Osteoblast (primary cell): ENCODE data around the gene TMEM179. TPM values are rescaled to one million over a fixed set of nuclear protein-coding genes. Genes with fewer than 3 reads are reported as not detected.

Source experiments
- DNase-seq: peaks from one replicate; pipeline ENCODE4 v3.0.0; 2011; ENCODE audit warnings: low spot score, mixed read lengths; ENCODE audit not compliant: insufficient read length; ENCODE audit errors: missing footprints
- H2AFZ ChIP-seq: 2 replicates; pipeline ENCODE4 v1.6.0; 2011; ENCODE audit warnings: mild to moderate bottlenecking, low read length
- H3K27ac ChIP-seq: 2 replicates; pipeline ENCODE4 v1.5.1; 2011; ENCODE audit warnings: mild to moderate bottlenecking, low read depth, low read length, moderate library complexity
- H3K27me3 ChIP-seq: 2 replicates; pipeline ENCODE4 v1.6.0; 2012; ENCODE audit warnings: mild to moderate bottlenecking, control low read depth, inconsistent platforms, low read length, moderate library complexity; ENCODE audit not compliant: insufficient read depth
- H3K36me3 ChIP-seq: 2 replicates; pipeline ENCODE4 v1.5.1; 2011; ENCODE audit warnings: mild to moderate bottlenecking, low read length, control low read depth, moderate library complexity; ENCODE audit not compliant: insufficient read depth
- H3K4me1 ChIP-seq: 2 replicates; pipeline ENCODE4 v1.5.1; 2011; ENCODE audit warnings: mild to moderate bottlenecking, low read length, control low read depth, moderate library complexity; ENCODE audit not compliant: insufficient read depth
- H3K4me2 ChIP-seq: 2 replicates; pipeline ENCODE4 v1.6.0; 2011; ENCODE audit warnings: mild to moderate bottlenecking, low read length; ENCODE audit not compliant: insufficient read depth
- H3K4me3 ChIP-seq: fragments of 200-600 bp; sonication (generic); 3 replicates; pipeline ENCODE4 v1.5.1; 2012; ENCODE audit warnings: mild to moderate bottlenecking, low read length, inconsistent platforms; ENCODE audit not compliant: insufficient read depth
- H3K79me2 ChIP-seq: 2 replicates; pipeline ENCODE4 v1.6.0; 2012; ENCODE audit warnings: mild to moderate bottlenecking, low read length, control low read depth, inconsistent platforms; ENCODE audit not compliant: insufficient read depth
- H3K9me3 ChIP-seq: 2 replicates; pipeline ENCODE4 v1.5.1; 2011; ENCODE audit warnings: low read depth, low read length, control low read depth
- H4K20me1 ChIP-seq: 2 replicates; pipeline ENCODE4 v1.6.0; 2012; ENCODE audit warnings: mild to moderate bottlenecking, low read length, control low read depth; ENCODE audit not compliant: insufficient read depth
- CTCF ChIP-seq: IDR thresholded peaks from 2 replicates; pipeline ENCODE4 v1.5.1; 2011; ENCODE audit warnings: mild to moderate bottlenecking, low read depth, low read length, moderate library complexity; ENCODE audit errors: extremely low read depth
- total RNA-seq: library from RNA; depleted of rRNA; stranded (reverse); fragments of >200 nt; gene quantifications from 2 replicates; pipeline ENCODE4 v1.2.3, GENCODE V29; 2012

Gene TMEM179
- total RNA-seq, 1 donor, result not detected

DNA sequence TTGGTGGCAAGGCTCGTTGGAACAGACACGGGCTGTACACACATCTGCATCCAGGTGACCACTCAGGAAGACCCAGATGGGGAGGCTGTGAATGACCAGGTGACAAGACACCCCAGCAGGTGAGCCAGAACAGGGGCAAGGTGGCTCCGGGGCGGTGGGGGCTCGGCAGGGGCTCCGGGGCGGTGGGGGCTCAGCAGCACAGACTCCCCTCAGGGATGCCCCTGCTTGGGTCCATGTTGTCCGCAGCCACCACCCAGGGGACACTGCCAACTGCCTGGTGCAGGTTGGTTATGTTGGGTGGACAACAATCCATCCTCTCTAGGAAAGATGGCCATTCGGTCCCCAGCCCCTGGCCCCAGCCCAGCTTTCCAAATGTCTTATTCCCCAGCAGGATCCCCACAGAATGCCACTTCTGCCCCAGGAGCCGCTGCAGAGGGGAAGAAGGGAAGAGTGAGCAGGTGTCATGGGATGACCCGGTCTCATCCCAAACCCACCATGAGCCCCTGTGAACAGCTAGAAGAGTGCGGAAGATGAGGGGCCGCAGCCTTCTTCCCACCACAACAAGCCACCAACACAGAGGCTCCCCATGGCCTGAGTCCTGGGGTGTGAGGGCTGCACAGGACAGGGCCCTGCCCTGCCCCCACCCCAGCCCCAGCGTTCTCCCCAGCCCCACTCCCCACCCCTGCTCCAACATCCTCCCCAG is 56.4 kb downstream of the TMEM179 start:
- Histone ChIP-seq H3K27me3 (no peaks in the 10 kb centered on the region), H3K4me1 (no peaks in the 10 kb centered on the region), H3K79me2 (no peaks in the 10 kb centered on the region), H3K4me2 (no peak overlapping the region), H3K4me3 (no peak overlapping the region), H2AFZ (no peak overlapping the region), H3K9me3 (no peaks in the 10 kb centered on the region), H4K20me1 (no peaks in the 10 kb centered on the region), H3K36me3 (no peaks in the 10 kb centered on the region), H3K27ac (no peak overlapping the region)
- peak; percentile 52 for DNase-seq
- no peak for TF ChIP-seq CTCF

DNA sequence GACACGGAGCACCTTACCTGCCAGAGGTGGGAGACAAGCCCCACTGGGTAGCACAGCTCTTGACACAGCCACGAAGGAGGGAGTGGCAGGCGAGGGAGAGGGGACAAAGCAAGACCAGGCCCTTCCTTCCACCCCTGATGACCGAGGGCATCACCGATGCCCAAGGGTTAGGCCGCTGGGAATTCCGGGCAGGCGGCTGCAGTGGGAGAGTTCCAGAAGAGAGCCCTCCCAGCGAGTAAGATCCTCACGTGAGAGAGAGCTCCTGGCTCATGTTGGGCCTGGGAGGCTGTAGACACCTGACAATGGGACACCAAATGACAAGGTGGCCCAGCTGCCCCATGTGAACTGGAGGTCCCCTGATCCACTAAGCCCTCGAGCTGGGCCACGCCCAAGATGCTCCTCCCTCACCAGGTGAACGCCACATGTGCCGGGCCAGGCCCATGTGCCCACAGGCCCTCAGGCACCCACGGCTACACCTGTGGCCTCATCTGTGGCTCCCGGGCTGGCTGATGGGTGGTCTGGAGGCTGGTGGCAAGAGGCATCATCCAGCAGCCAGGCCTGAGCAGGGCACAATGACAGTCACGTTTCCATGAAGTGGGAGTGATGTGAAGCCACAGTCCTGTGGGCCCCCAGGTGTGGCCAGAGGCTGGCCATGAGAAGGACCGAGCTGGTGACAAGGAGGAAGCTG is 57.1 kb downstream of the TMEM179 start:
- no peaks in the 10 kb centered on the region for H3K27me3 ChIP-seq

GRCh38 chr14:104546591-104547309 is 57.8 kb downstream of the TMEM179 start:
- Histone ChIP-seq H3K36me3 (no peaks in the 10 kb centered on the region), H3K4me1 (no peaks in the 10 kb centered on the region), H3K27ac (no peak overlapping the region), H3K79me2 (no peaks in the 10 kb centered on the region), H2AFZ (no peak overlapping the region), H3K9me3 (no peaks in the 10 kb centered on the region), H4K20me1 (no peaks in the 10 kb centered on the region), H3K4me2 (no peak overlapping the region), H3K4me3 (no peak overlapping the region), H3K27me3 (peaks cover 3% of the 10 kb centered on the region)
- no peak for TF ChIP-seq CTCF
- DNase-seq, result peak; percentile 43

More for the DNA sequence above, 57.1 kb downstream of the TMEM179 start:
- no peaks in the 10 kb centered on the region for H3K9me3 ChIP-seq
- H3K4me1 ChIP-seq, result no peaks in the 10 kb centered on the region
- peak; percentile 71 for DNase-seq
- H3K27ac ChIP-seq, result no peak overlapping the region
- H3K36me3 ChIP-seq, result no peaks in the 10 kb centered on the region
- H4K20me1 ChIP-seq, result no peaks in the 10 kb centered on the region
- no peaks in the 10 kb centered on the region for H3K79me2 ChIP-seq
- no peak for TF ChIP-seq CTCF
- H3K4me3 ChIP-seq, result no peak overlapping the region
- no peak overlapping the region for H3K4me2 ChIP-seq
- no peak overlapping the region for H2AFZ ChIP-seq

DNA sequence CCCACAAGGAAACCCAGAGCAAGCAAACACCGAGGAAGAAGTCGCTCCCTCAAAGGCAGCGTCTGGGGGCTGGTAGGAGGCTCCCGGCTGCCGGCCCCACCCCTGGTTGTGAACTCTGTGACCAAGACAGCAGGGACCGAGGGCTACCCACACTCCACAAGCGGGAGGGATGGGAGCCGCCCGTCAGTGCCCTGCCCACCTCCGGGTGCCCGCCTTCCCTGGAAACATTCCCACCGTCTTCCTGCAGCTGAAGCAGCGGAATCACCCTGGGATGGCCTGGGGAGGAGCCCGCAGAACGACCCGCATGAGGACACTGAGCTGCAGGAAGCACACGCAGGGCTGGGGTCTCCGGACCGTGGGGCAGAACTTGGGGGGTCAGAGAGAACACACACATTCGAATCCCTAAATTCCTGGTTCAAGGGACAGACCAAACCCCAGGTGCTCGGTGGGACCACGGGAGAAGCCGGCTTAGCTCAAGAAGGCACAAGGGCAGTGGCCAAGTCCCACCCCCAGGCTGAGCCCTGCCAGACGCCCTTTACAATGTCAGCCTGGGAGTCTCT is 58.5 kb downstream of the TMEM179 start:
- no peak for TF ChIP-seq CTCF
- H3K27me3 ChIP-seq, result peaks cover 3% of the 10 kb centered on the region

More for the DNA sequence above, 58.5 kb downstream of the TMEM179 start:
- Histone ChIP-seq H3K36me3 (no peaks in the 10 kb centered on the region), H3K4me3 (no peak overlapping the region), H2AFZ (no peak overlapping the region), H4K20me1 (no peaks in the 10 kb centered on the region), H3K4me1 (no peaks in the 10 kb centered on the region), H3K9me3 (no peaks in the 10 kb centered on the region), H3K79me2 (no peaks in the 10 kb centered on the region), H3K4me2 (no peak overlapping the region), H3K27ac (no peak overlapping the region)
- peak; percentile 75 for DNase-seq
